ENCODE data around the gene DUSP5.
"Not testable (repeated sequence)": the region's sequence is repeated elsewhere in the genome, so short reads cannot be mapped to it uniquely, and the experiment has no call there.

Gene DUSP5

DNA sequence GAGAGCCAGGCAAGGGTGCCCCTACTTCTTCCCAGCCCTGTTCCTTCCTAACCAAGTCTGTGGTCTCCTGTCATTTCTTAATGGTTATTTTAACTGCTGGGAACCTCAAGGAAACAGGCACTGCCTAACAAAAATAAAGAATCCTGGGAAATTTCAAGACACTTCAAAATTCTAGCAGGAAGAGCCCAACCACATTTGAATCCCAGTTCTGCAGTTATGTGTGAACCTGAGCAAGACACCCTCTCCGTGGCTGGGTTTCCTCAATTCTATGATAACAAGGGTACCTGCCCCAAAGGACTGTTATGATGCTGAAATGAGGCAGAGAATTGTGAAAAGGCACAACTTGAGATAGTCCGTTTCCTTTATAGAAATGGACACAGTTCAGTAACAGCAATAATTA is 36.2 kb upstream of the DUSP5 start:
- no peak overlapping the region for H2AFZ ChIP-seq (ENCODE audit: low read length, unreplicated experiment)
- H3K36me3 ChIP-seq (ENCODE audit: insufficient read depth, low read length) = no peaks in the 10 kb centered on the region
- peaks cover 17% of the 10 kb centered on the region for H3K4me1 ChIP-seq (ENCODE audit: control insufficient read depth, insufficient read depth, low read length, unreplicated experiment)
- H3K27ac ChIP-seq (ENCODE audit: low read depth, low read length) = no peak overlapping the region
- H3K79me2 ChIP-seq (ENCODE audit: control insufficient read depth, insufficient read depth, low read length, unreplicated experiment) = no peaks in the 10 kb centered on the region
- H3K27me3 ChIP-seq (ENCODE audit: insufficient read depth, low read length) = no peaks in the 10 kb centered on the region
- no peak overlapping the region for H3K4me3 ChIP-seq (ENCODE audit: low read depth, low read length)

DNA sequence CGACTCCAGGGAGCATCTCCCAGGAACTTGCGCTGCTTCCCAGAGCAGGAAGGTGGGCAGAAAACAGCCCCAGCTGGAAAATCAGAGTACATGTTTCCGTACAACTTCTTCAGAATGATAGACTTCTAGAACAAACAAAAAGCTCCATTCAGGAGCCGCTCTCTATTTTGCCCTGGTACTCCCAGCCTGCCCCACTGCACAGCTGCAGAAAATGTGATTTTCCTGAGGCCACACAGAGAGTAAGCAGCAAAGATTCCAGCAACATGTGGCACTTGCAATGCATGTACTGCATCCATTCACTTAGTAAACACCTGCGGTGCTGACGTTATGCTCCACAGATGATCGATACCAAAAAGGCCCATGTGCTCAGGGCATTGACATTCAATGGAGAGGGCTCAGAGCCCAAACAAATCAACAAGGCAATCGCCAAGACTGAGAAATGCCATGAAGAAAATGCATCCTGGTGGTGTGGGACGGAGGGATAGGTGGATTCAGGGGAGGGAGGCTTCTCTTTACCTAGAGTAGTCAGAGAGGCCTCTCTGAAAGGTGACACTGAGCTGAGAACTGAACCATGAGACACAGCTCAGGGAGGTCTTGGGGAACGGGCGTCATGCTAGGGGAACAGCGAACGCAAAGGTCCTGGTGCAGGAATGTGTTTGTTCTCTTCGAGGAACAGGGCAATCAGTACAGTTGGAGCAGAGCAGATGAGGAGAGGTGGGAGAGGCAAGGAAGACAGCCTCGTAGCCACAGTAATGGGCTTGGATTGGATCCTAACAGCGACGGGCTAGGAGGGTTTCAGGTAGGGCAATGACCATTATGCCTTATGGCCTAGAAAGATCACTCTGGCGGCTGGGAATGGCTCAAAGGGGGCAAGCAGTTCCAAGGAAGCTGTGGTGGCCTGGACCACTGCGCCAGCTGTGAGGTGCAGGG is 35.3 kb upstream of the DUSP5 start:
- Histone ChIP-seq H3K79me2 (ENCODE audit: control insufficient read depth, insufficient read depth, low read length, unreplicated experiment) (no peaks in the 10 kb centered on the region), H3K36me3 (ENCODE audit: insufficient read depth, low read length) (no peaks in the 10 kb centered on the region), H3K4me3 (ENCODE audit: low read depth, low read length) (no peak overlapping the region), H2AFZ (ENCODE audit: low read length, unreplicated experiment) (no peak overlapping the region), H3K27me3 (ENCODE audit: insufficient read depth, low read length) (no peaks in the 10 kb centered on the region), H3K4me1 (ENCODE audit: control insufficient read depth, insufficient read depth, low read length, unreplicated experiment) (peaks cover 14% of the 10 kb centered on the region), H3K27ac (ENCODE audit: low read depth, low read length) (no peak overlapping the region)

DNA sequence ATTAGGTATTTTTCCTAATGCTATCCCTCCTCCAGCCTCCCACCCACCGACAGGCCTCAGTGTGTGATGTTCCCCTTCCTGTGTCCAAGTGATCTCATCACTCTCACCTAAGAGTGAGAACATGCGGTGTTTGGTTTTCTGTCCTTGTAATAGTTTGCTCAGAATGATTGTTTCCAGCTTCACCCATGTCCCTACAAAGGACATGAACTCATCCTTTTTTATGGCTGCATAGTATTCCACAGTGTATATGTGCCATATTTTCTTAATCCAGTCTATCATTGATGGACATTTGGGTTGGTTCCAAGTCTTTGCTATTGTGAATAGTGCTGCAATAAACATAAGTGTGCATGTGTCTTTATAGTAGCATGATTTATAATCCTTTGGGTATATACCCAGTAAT is 29.4 kb upstream of the DUSP5 start:
- H3K36me3 ChIP-seq (ENCODE audit: insufficient read depth, low read length); H3K4me1 ChIP-seq (ENCODE audit: control insufficient read depth, insufficient read depth, low read length, unreplicated experiment): not testable (repeated sequence)

DNA sequence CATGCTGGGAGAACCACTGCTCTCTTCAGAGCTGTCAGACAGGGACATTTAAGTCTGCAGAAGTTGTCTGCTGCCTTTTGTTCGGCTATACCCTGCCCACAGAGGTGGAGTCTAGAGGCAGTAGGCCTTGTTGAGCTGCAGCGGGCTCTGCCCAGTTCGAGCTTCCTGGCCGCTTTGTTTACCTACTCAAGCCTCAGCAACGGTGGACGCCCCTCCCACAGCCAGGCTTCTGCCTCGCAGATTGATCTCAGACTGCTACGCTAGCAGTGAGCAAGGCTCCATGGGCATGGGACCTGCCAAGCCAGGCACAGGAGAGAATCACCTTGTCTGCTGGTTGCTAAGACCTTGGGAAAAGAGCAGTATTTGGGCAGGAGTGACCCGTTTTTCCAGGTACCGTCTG is 27.2 kb upstream of the DUSP5 start:
- not testable (repeated sequence) for H2AFZ ChIP-seq (ENCODE audit: low read length, unreplicated experiment); H3K4me3 ChIP-seq (ENCODE audit: low read depth, low read length); H3K27ac ChIP-seq (ENCODE audit: low read depth, low read length)

More for the DNA sequence above, 29.4 kb upstream of the DUSP5 start:
- not testable (repeated sequence) for H3K27ac ChIP-seq (ENCODE audit: low read depth, low read length); H3K27me3 ChIP-seq (ENCODE audit: insufficient read depth, low read length); H3K4me3 ChIP-seq (ENCODE audit: low read depth, low read length); H3K79me2 ChIP-seq (ENCODE audit: control insufficient read depth, insufficient read depth, low read length, unreplicated experiment); H2AFZ ChIP-seq (ENCODE audit: low read length, unreplicated experiment)

DNA sequence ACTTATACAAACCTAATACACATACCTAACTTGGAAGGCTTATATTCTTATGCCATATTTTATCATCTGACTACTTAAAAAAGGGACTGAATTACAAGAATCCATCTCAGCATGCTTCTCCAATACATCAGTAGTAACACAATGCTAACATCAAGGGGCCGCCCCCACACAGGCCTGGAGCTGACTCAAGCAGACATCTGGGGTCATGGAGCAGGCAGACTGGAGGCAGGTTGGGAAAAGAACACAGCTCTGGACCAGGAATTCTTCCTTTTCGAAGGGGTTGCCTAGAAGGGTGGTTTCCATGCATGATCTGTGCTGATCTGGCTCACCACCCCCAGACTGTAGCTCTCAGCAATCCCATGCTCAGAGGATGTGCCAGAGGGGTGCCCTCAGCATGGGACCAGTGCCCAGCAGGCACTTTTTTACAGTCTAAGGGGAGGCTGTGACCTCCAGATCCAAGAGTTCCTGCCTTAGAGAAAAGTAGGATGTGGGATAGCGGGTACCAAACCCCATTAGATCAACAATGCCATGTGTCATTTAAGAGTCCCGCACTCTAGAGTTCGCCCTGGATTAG is 26.1 kb upstream of the DUSP5 start:
- Histone ChIP-seq H3K27me3 (ENCODE audit: insufficient read depth, low read length) (no peaks in the 10 kb centered on the region), H3K4me3 (ENCODE audit: low read depth, low read length) (no peak overlapping the region), H3K79me2 (ENCODE audit: control insufficient read depth, insufficient read depth, low read length, unreplicated experiment) (no peaks in the 10 kb centered on the region), H2AFZ (ENCODE audit: low read length, unreplicated experiment) (no peak overlapping the region), H3K36me3 (ENCODE audit: insufficient read depth, low read length) (no peaks in the 10 kb centered on the region), H3K4me1 (ENCODE audit: control insufficient read depth, insufficient read depth, low read length, unreplicated experiment) (peaks cover 7% of the 10 kb centered on the region), H3K27ac (ENCODE audit: low read depth, low read length) (no peak overlapping the region)

More for the DNA sequence above, 27.2 kb upstream of the DUSP5 start:
- not testable (repeated sequence) for H3K79me2 ChIP-seq (ENCODE audit: control insufficient read depth, insufficient read depth, low read length, unreplicated experiment); H3K27me3 ChIP-seq (ENCODE audit: insufficient read depth, low read length); H3K36me3 ChIP-seq (ENCODE audit: insufficient read depth, low read length); H3K4me1 ChIP-seq (ENCODE audit: control insufficient read depth, insufficient read depth, low read length, unreplicated experiment)

DNA sequence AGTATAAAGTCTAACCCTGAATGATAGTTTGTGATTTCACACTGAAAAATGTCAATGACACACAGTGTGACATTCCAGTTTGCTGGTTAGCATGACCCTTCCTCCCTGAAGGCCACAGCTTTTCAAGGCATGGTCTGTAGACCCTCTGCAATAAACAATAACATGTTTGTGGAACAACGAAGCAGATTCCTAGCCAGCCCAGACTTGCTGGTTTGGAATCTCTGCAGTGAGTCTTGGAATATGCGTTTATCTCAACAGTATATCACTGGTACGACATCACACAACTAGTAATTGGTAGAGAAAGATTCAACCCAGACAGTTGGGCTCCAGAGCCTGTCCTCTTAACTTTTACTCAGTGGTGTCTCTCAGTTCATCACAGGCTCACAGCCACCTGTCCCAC is 23.7 kb upstream of the DUSP5 start:
- Histone ChIP-seq H3K79me2 (ENCODE audit: control insufficient read depth, insufficient read depth, low read length, unreplicated experiment) (no peaks in the 10 kb centered on the region), H3K36me3 (ENCODE audit: insufficient read depth, low read length) (no peaks in the 10 kb centered on the region), H3K4me1 (ENCODE audit: control insufficient read depth, insufficient read depth, low read length, unreplicated experiment) (peaks cover 7% of the 10 kb centered on the region), H3K4me3 (ENCODE audit: low read depth, low read length) (no peak overlapping the region), H2AFZ (ENCODE audit: low read length, unreplicated experiment) (no peak overlapping the region), H3K27ac (ENCODE audit: low read depth, low read length) (no peak overlapping the region), H3K27me3 (ENCODE audit: insufficient read depth, low read length) (no peaks in the 10 kb centered on the region)

GRCh38 chr10:110474826-110475225 is 22.9 kb upstream of the DUSP5 start:
- Histone ChIP-seq H2AFZ (ENCODE audit: low read length, unreplicated experiment) (no peak overlapping the region), H3K27ac (ENCODE audit: low read depth, low read length) (no peak overlapping the region), H3K36me3 (ENCODE audit: insufficient read depth, low read length) (no peaks in the 10 kb centered on the region), H3K4me1 (ENCODE audit: control insufficient read depth, insufficient read depth, low read length, unreplicated experiment) (peaks cover 7% of the 10 kb centered on the region), H3K79me2 (ENCODE audit: control insufficient read depth, insufficient read depth, low read length, unreplicated experiment) (no peaks in the 10 kb centered on the region), H3K4me3 (ENCODE audit: low read depth, low read length) (no peak overlapping the region), H3K27me3 (ENCODE audit: insufficient read depth, low read length) (no peaks in the 10 kb centered on the region)

DNA sequence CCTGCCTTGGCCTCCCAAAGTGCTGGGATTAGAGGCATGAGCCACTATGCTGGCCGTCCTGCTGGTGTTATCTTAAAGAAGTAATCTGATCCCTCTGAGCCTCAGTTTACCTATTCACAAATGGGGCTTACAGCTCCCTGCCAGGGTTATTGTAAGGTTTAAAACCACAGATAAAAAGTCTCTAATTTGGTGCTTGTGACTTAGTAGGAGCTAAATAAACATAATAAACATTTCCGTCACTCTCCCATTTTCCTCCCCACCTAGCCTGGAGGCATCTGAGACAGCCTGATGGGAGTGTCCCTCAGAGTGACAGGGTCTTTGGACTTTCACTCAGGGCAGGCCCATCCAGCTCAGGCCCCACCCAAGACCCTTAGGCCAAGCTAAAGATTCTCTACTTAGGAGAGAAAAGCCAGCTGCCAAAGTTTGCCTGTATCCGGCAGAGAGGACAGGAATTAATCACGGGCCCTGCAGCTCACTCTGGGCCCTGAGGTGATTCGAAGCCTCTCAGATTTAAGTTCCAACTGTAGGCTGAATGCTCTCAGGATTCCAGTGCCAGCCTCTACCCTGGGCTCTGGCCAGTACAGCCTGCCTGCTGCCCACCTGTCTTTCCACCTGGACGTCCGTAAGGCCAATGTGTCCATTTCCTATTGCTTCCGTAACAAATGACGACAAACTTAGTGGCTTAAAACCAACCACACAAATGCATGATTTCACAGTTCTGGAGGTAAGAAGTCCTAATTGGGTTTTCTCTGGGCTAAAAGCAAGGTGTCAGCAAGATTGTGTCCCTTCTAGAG is 21.8 kb upstream of the DUSP5 start:
- Histone ChIP-seq H3K4me3 (ENCODE audit: low read depth, low read length) (no peak overlapping the region), H3K4me1 (ENCODE audit: control insufficient read depth, insufficient read depth, low read length, unreplicated experiment) (peaks cover 7% of the 10 kb centered on the region), H3K79me2 (ENCODE audit: control insufficient read depth, insufficient read depth, low read length, unreplicated experiment) (no peaks in the 10 kb centered on the region), H3K36me3 (ENCODE audit: insufficient read depth, low read length) (no peaks in the 10 kb centered on the region), H3K27ac (ENCODE audit: low read depth, low read length) (no peak overlapping the region), H2AFZ (ENCODE audit: low read length, unreplicated experiment) (no peak overlapping the region), H3K27me3 (ENCODE audit: insufficient read depth, low read length) (no peaks in the 10 kb centered on the region)

DNA sequence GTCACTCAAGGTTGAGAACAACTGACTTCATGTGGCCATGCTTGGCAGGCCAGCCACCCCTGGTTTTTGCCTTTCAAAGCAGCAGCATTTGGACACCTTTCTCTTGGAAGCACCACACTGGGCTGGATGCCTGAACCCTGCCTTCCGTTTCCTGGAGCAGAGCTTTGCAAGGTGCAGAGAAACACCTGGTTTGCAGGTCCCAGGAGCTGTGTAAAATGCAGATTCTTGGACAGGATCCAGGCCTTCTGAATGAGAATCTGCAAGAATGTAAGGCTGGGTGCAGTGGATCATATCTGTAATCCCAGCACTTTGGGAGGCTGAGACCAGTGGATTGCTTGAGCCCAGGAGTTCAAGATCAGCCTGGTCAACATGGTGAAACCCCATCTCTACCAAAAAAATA is 18.0 kb upstream of the DUSP5 start:
- H3K27ac ChIP-seq (ENCODE audit: low read depth, low read length) = no peak overlapping the region
- H3K36me3 ChIP-seq (ENCODE audit: insufficient read depth, low read length) = no peaks in the 10 kb centered on the region
- H3K4me3 ChIP-seq (ENCODE audit: low read depth, low read length) = no peak overlapping the region
- H3K27me3 ChIP-seq (ENCODE audit: insufficient read depth, low read length) = no peaks in the 10 kb centered on the region
- no peak overlapping the region for H2AFZ ChIP-seq (ENCODE audit: low read length, unreplicated experiment)
- peaks cover 9% of the 10 kb centered on the region for H3K4me1 ChIP-seq (ENCODE audit: control insufficient read depth, insufficient read depth, low read length, unreplicated experiment)
- no peaks in the 10 kb centered on the region for H3K79me2 ChIP-seq (ENCODE audit: control insufficient read depth, insufficient read depth, low read length, unreplicated experiment)

DNA sequence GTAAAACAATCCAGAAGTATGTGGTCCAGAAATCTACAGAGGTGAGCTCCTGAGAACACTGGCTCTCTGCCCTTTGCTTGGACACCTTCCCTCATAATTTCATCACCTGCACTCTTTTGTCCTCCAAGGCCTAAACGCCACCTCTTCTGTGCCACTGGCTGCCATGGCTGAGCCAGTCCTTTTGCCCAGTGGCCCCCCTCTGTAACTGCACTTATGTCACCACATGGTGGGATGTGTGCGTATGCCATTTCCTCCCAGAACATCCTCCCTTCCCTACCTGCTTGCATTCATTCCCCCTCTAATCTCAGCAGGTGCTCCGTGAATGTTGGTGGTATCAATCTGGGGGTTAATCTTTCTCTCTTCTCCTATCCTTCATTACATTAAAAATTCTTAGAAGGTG is 17.3 kb upstream of the DUSP5 start:
- H3K36me3 ChIP-seq (ENCODE audit: insufficient read depth, low read length) = no peaks in the 10 kb centered on the region
- no peaks in the 10 kb centered on the region for H3K79me2 ChIP-seq (ENCODE audit: control insufficient read depth, insufficient read depth, low read length, unreplicated experiment)
- H3K27ac ChIP-seq (ENCODE audit: low read depth, low read length) = no peak overlapping the region
- H3K4me3 ChIP-seq (ENCODE audit: low read depth, low read length) = no peak overlapping the region
- H2AFZ ChIP-seq (ENCODE audit: low read length, unreplicated experiment) = no peak overlapping the region
- no peaks in the 10 kb centered on the region for H3K27me3 ChIP-seq (ENCODE audit: insufficient read depth, low read length)
- H3K4me1 ChIP-seq (ENCODE audit: control insufficient read depth, insufficient read depth, low read length, unreplicated experiment) = peaks cover 9% of the 10 kb centered on the region

Data from ACC112 (cell line).